HG02798 (cell line): ENCODE measurements around the gene PDPK1.

Experiments used
- ATAC-seq: cut with Tn5 transposase; IDR thresholded peaks from one replicate; pipeline ENCODE4 v1.9.1; 2021; ENCODE audit warnings: mild to moderate bottlenecking; ENCODE audit not compliant: unreplicated experiment, poor library complexity

Gene PDPK1

DNA sequence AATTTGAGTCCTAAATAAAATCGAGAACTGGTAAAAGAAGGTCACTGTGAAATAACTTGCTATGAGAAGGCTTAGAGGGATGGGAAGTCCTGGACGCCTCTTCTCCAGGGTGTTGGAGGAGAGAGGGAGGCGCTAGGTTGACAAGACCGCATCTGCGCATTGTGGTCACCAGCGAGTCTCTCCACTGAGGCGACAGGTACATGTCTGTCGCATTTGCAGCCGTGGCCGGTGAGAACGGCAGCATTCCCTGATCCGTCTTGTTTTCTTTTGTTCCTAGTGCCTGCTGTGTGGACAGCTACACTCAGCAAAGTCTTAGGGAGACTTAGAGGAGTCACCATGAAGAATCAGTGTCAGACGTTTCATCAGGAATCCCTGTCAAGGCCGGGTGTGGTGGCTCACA, 32.1 kb upstream of the PDPK1 start:
- ATAC-seq = no peak

- peak; percentile 49 for ATAC-seq
Observed at GRCh38 chr16:2507052-2507659, 30.7 kb upstream of the PDPK1 start.

DNA sequence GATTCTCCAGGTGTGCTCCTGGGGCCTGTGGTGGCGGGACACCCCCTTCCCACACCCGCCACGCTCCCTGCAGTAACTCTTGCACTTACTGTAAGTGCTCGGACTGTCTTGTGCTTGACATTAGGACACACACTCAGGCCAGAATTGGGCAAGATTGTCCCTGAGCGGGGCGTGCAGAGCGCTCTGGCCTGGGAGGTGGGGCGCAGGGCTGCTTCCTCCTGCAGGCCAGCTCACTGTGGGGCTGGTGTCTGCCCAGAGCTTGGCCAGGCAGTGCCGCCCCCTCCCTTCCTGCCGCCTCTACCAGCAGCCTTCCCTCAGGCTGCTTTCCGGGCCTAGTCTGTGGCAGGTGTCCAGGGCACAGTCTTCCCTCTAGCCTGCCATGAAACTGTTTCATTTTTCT, 30.2 kb upstream of the PDPK1 start:
- peak; percentile 12 for ATAC-seq

GRCh38 chr16:2508722-2509400, 29.0 kb upstream of the PDPK1 start:
- no peak for ATAC-seq

- no peak for ATAC-seq
Observed at GRCh38 chr16:2511128-2511800, 26.6 kb upstream of the PDPK1 start.

GRCh38 chr16:2511996-2512734, 25.7 kb upstream of the PDPK1 start:
- no peak for ATAC-seq

DNA sequence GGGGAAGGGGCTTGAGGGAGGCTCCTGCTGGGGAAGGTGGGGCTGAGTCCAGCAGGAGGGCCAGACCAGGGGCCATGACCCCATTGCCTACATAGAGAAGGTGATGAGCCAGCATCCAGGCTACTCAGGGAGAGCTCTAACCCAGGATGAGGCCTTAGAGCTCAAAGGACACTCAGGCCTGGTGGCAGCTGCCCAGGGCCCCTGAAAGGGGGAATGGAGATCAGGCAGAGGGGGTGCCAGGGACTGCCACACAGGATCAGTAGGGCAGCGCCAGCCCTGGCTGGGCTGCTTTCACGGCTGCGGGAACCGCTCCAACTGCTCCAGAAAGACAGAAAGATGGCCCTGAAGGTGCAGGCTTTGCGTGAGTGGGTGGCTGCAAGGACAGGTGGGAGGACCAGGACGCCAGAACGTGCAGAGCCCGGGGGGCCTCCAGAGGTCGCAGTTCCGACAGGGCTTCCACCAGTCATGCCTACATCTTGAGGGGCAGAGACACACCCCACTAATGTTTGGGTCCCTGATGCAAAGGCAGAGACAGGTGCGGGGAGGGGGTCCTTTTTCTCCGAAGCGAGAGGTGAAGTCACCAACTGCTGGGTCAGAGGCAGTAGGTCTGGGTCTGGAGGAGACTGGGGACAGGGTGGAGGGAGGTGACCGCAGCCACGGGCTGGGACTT, 25.0 kb upstream of the PDPK1 start:
- ATAC-seq = no peak

GRCh38 chr16:2513405-2514332, 24.2 kb upstream of the PDPK1 start, which contains the start of gene ATP6V0C:
Gene ATP6V0C (plus strand): TSS chr16:2513952. CDS start chr16:2514104, 152 bp downstream.
- peak; percentile 78 for ATAC-seq

DNA sequence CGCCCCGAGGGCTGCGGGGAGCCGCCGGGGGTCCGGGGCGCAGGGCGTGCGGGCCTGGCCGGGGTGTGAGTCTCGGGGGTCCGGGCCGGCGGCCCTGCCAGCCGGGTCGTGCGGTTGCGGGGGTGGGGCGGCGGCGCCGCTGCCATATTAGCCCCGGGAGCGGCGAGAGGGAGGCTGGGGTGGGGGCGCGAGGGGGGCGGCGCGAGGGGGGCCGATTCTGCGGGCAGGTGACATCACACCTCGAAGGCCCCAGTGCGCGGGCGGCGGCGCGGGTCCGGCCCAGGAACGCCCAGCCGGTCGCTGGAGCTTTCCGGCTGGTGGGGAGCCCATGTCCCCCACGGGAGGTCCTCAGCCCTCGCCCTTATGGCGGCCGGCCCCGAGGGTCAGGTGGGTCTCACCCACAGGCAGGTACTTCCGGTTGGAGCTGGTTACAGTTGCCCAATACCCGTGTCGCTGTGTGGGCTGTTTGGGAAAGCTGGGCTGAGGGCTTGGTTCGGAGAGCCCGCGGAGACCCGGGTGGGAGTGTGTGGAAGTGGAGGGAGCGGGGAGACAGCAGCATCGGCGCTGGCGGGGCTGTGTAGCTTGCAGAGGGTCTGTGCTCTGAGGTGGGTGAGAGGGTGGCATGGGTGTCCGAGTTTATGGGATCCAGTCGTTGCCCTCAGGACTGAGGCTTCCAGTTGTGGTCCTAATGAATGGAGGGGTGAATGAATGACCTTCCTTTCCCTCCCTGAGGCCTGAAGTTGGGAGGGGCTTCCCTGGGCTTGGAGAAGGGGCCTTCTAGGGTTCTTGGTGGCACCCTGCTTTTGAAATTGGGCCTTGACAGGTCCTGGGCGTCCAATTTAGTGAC, 23.3 kb upstream of the PDPK1 start:
- ATAC-seq = no peak

DNA sequence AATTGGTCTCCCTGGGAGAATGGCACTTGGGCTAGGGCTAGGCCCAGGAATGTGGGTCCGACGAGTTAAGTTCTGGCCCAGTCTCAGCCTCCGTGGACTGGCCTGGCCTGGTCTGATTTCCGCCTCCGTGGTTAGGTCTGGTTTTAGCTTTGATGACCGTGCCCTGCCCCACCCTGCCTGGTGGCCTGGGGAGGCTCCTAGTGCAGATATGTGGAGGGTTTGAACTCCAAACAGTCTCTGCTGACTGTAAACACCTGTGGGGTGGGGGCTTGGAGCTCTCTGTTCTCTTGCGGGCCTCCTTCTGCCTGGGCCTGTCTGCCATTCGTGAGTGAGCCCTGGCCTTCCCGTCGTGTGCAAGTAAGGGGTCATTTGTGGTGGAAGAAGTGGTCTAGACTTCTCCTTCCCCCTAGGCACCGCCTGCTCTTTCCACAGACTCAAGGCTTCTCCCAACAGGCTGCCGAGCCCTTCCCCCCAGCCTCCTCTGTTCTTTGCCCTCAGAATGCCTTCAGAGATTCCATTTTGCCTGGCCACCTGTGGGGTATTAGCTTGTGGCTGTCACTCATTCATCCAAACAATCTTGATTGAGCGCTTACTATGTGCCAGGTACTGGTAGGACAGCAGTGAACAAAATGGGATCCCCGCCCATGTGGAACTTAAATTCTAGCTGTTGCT, 22.5 kb upstream of the PDPK1 start:
- ATAC-seq = no peak

GRCh38 chr16:2516391-2517240, 21.2 kb upstream of the PDPK1 start:
- ATAC-seq = no peak

DNA sequence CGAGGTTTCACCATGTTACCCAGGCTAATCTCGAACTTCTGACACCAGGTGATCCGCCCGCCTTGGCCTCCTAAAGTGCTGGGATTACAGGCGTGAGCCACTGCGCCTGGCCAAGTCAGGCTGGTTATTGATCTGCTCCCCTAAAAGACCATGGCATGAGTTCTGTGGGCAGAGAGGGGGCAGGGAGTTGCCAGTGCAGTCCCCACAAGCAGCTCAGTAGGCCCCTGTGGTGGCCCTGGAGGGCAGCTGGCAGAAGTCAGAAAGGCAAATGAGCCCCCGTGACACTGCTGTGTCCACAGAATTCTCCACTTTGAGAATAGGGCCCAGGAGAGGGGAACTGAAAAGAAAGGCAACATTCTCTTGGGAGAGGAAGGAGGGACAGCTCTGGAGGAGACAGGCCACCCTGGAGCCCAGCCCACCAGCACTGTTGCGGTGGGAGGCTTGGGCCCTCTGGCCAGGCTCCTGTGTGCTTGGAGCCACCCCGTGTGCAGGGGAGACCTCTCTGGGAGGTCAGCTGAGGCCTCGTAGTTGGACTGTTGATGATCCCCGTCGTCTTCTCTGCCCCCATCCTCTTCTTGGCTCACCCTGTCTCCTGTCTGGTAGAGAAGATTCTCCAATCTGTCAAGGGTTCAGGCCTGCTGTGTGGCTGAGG, 19.7 kb upstream of the PDPK1 start:
- no peak for ATAC-seq

- ATAC-seq = no peak
Observed at GRCh38 chr16:2518823-2519710, 18.8 kb upstream of the PDPK1 start.

DNA sequence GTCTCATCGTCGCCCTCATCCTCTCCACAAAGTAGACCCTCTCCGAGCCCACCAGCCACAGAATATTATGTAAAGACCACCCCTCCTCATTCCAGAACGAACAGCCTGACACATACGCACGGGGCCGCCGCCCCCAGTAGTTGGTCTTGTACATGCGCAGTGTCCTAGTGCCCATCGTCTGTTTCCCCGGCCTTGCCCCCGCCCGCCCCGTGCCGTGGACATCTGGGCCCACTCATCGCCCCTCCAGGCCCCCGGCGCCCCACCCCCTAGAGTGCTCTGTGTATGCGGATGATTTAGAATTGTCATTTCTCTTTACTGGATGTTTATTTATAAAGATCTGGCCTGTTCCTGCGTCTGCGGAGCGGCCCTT, 18.1 kb upstream of the PDPK1 start:
- no peak for ATAC-seq

- peak; percentile 65 for ATAC-seq
Observed at GRCh38 chr16:2520097-2520783, 17.6 kb upstream of the PDPK1 start, which contains the start of gene AMDHD2. Gene AMDHD2 (plus strand): TSS chr16:2520371. CDS start chr16:2520459, 88 bp downstream.
